Right atrium auricular region (tissue), 2 donors: Measurements from ENCODE around the gene METRNL. TPM values are rescaled to one million over a fixed set of nuclear protein-coding genes. Genes with fewer than 3 reads are reported as not detected.

ENCODE experiments used
- DNase-seq: peaks from one replicate; pipeline ENCODE4 v3.0.0-alpha.2; 2019; ENCODE audit warnings: low spot score
- H3K27ac ChIP-seq, 2 donors: fragments of 200-600 bp; sonication (generic); 1 replicate in 1 of 2; 2 replicates in 1 of 2; pipeline ENCODE4 v1.5.1; 2016 to 2019
- H3K27me3 ChIP-seq, 2 donors: fragments of 200-600 bp; sonication (generic); one replicate each; pipeline versions ENCODE4 v1.5.1 to v1.6.0; 2017 to 2019
- H3K36me3 ChIP-seq: fragments of 200-600 bp; sonication (generic); one replicate; pipeline ENCODE4 v1.5.1; 2016
- H3K4me1 ChIP-seq, 2 donors: fragments of 200-600 bp; sonication (generic); one replicate each; pipeline versions ENCODE4 v1.5.1 to v1.6.0; 2017 to 2019
- H3K4me3 ChIP-seq, 2 donors: fragments of 200-600 bp; sonication (generic); 1 replicate in 1 of 2; 2 replicates in 1 of 2; pipeline ENCODE4 v1.5.1; 2017 to 2019; ENCODE audit warnings: mild to moderate bottlenecking in 1 of 2, moderate library complexity in 1 of 2
- H3K9me3 ChIP-seq, 2 donors: fragments of 200-600 bp; sonication (generic); one replicate each; pipeline ENCODE4 v1.5.1; 2019
- CTCF ChIP-seq, 2 donors: fragments of 200-600 bp; sonication (generic); IDR thresholded peaks; one replicate each; pipeline ENCODE4 v1.5.1; 2019; ENCODE audit warnings: antibody characterized with exemption in 2 of 2
- total RNA-seq, 2 donors: library from RNA; depleted of rRNA; stranded (reverse); fragments of >200 nt; gene quantifications; one replicate each; pipeline ENCODE4 v1.1.0, GENCODE V29; 2016

The METRNL gene
- total RNA-seq, 2 donors from 2014 or later, result 62.9 to 104 TPM

- TF ChIP-seq CTCF (IDR thresholded peaks at IDR 0.05), result no peak
- Histone ChIP-seq H3K36me3 (no peaks in the 10 kb centered on the region), H3K4me3 (no peak overlapping the region), H3K27ac (no peak overlapping the region), H3K9me3 (no peaks in the 10 kb centered on the region), H3K4me1 (peaks cover 0 to 34% of the 10 kb centered on the region in 2 donors), H3K27me3 (no peaks in the 10 kb centered on the region)
- no peak for DNase-seq
These were observed 35.3 kb downstream of the METRNL start for GRCh38 chr17:83114706-83115105.

DNA sequence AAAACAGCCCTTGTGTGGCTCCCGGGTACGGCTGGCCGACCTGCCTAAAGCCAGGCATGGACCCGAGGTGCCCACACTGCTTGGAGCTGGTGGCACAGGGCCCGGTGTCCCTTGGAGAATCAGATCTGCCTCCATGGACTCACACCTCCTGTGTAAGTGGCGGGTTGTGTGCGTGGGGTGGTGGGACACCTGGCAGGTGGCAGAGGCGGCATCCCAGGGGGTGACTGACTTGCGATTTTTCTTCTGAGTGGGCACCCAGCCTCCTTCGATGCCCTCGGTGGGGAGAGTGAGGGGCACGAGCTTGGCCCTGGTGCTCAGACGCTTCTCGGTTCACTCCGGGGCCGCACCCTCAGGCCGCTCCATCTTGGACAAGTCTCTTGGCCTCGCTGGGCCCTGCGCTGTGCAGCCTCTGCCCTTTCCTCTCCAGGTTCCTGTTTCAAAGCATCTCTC lies 35.8 kb downstream of the METRNL start:
- TF ChIP-seq CTCF (IDR thresholded peaks at IDR 0.05), result no peak
- H3K4me1 ChIP-seq, result peaks cover 0 to 29% of the 10 kb centered on the region in 2 donors
- no peak for DNase-seq
- no peak overlapping the region for H3K4me3 ChIP-seq
- no peaks in the 10 kb centered on the region for H3K9me3 ChIP-seq
- no peak overlapping the region for H3K27ac ChIP-seq
- H3K27me3 ChIP-seq, result no peaks in the 10 kb centered on the region
- no peaks in the 10 kb centered on the region for H3K36me3 ChIP-seq

DNA sequence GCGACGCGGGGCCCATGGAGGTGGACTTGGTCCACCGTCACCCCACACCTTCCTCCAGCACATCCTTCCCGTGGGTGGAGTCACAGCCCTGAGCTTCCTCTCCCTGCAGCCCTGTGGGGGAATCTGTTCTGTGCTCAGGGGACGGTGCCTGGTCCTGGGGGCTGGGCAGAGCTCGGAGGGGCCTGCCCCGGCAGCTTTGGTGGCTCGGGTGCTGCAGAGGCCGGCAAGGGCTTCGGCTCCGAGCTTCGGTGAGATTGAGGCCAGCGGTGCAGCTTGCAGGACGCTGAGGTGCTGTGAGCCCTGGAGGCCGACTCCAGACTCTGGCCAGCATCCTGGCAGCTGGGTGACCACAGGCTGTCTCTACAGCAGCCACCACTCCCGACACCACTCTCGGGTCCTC lies 36.4 kb downstream of the METRNL start:
- Histone ChIP-seq H3K36me3 (no peaks in the 10 kb centered on the region), H3K27me3 (no peaks in the 10 kb centered on the region), H3K27ac (no peak overlapping the region), H3K4me1 (peaks cover 0 to 23% of the 10 kb centered on the region in 2 donors), H3K9me3 (no peaks in the 10 kb centered on the region), H3K4me3 (no peak overlapping the region)
- DNase-seq, result no peak
- no peak for TF ChIP-seq CTCF (IDR thresholded peaks at IDR 0.05)

DNA sequence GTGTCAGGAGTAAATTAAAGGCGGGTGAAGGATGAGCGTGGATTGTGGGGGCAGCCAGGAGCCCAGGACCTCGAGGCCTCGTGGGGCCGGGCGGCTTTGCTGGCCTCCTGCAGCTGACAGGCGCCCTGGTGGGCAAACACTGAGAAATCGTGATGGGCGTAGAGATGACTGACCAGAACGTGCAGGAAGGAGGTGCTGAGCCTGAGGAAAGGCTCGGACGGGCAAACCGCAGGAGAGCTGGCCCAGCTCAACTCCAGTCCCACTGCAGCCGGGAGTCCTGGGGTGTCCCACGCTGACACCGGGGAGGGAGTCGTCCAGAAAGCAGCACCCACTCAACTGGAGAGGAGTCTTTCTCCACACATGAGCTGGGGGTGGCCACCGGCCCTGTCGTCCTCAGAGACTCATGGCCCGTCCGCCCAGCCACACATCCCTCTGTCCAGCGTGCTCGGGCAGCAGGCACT lies 36.9 kb downstream of the METRNL start:
- Histone ChIP-seq H3K27me3 (no peaks in the 10 kb centered on the region), H3K36me3 (no peaks in the 10 kb centered on the region), H3K4me3 (no peak overlapping the region), H3K4me1 (peaks cover 0 to 18% of the 10 kb centered on the region in 2 donors), H3K27ac (no peak overlapping the region), H3K9me3 (no peaks in the 10 kb centered on the region)
- no peak for TF ChIP-seq CTCF (IDR thresholded peaks at IDR 0.05)
- no peak for DNase-seq

DNA sequence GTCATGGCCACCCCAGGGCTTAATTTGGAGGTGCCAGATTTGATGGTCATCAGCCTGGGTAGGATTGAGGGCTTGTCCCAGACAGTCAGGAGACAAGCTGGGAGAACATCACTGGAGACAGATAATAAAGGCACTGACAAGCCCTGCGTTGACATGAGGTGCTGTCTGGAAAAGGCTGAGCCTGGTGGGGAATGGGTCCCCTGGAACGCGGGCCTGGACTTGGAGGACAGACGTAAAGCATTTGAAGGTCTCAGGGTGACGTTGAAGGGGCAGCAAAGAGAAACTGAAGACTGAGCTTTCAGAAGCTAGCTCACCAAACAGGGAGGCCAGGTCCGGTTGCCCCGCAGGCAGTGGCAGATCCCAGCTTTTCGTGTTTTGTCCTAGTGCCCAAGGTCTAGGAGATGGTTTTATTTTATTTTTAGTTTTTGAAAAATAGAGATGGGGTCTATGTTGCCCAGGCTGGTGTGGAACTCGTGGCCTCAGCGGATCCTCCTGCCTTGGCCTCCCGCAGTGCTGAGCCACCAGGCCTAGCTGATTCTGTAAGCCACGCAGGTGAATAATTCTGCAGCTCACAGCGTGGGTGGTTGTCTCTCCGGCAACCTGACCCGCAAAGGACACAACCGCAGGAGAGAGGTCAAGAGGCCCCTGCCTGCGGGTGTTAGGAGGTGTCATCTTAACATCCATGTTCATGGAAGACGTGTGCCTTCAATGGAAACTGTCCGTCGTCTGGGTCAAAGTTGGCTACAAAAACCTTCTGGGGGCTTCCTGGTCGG lies 37.6 kb downstream of the METRNL start:
- no peaks in the 10 kb centered on the region for H3K9me3 ChIP-seq
- DNase-seq, result no peak
- TF ChIP-seq CTCF (IDR thresholded peaks at IDR 0.05), result no peak

More for the DNA sequence above, 37.6 kb downstream of the METRNL start:
- Histone ChIP-seq H3K27ac (no peak overlapping the region), H3K4me1 (peaks cover 0 to 15% of the 10 kb centered on the region in 2 donors), H3K36me3 (no peaks in the 10 kb centered on the region), H3K4me3 (no peak overlapping the region), H3K27me3 (no peaks in the 10 kb centered on the region)
